HG02588 (cell line): ENCODE measurements around the gene MSI2.
"Not testable (repeated sequence)": the region's sequence is repeated elsewhere in the genome, so short reads cannot be mapped to it uniquely, and the experiment has no call there.

ENCODE experiments used
- ATAC-seq: cut with Tn5 transposase; IDR thresholded peaks from one replicate; pipeline ENCODE4 v1.9.1; 2021; ENCODE audit warnings: mild to moderate bottlenecking, moderate library complexity; ENCODE audit not compliant: unreplicated experiment

MSI2 gene

GRCh38 chr17:57621791-57622190 lies 365.5 kb downstream of the MSI2 start:
- ATAC-seq: not testable (repeated sequence)

DNA sequence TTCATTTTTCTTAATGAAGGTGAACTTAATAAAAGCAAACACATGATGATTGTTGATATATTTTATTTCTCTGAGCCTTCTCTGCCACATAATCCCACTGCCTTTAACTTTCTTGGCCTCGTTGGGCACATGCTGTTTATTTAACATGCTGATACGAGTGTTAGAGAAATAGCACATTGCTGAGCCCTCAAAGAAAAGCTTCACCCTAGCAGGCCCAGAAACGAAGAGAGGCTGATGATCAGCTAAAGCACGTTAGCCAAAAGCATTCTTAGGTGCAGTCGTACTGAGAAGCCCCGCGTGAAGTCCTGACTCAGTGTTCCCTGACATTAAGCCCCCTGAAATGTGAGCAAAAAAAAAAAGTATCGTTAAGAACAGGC lies 366.0 kb downstream of the MSI2 start:
- ATAC-seq: no peak

- peak; percentile 64 for ATAC-seq
Measured at GRCh38 chr17:57622683-57623433, 366.5 kb downstream of the MSI2 start.

- no peak for ATAC-seq
Measured at GRCh38 chr17:57623620-57624019, 367.3 kb downstream of the MSI2 start.

GRCh38 chr17:57624386-57624785 lies 368.1 kb downstream of the MSI2 start:
- ATAC-seq: no peak

DNA sequence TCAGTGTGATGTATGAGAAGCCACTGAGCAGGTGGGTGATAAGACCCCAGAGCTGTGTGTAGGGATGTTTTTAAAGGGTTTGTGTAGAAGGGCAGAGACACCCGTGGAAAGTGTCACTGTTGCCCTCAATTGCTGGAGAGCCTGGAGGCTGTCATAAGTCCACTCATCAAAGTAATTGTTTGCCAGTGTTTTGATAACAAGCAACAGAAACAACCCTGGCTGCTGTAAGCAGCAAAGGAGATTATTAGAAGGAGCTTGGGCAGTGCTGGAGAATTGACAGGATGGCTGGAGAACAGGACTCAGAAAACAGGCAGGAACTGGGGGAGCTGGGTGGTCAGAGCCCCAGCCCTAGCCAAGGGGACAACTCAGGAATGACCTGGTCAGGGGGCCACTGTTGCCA lies 369.2 kb downstream of the MSI2 start:
- ATAC-seq: no peak

- ATAC-seq: no peak
Measured at GRCh38 chr17:57625957-57626356, 369.6 kb downstream of the MSI2 start.

DNA sequence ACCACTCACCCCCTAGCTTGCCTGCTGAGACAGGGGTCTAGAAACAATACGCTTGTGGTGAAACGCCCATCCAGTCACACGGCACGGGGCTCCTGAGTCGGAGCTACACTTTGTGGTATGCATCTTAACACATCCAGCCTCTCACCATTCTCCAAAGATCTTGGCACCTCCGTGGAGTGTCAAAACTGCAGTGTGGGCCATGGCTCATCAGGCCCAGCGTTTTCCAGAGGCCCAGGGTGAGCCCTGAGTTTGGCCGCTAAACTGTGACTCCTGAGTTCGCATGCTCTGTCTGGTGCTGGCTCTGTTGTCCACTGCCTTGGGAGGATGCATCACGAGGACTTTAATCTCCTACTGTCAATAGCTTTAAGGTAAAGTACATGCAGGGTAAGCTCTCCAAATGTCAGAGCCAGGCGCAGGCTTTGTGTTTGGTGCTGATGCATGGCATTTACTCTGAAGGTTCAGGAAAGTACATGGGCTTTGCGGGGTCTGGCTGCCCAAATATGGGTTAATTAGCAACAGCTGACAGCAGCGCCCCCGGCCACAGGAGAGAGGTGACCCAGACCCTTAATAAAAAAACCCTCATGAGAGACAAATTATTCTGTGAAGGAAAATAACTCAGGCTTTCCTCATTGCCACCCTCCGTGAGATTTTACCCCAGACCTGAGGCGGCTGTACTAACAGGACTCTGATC lies 370.3 kb downstream of the MSI2 start:
- ATAC-seq: no peak

DNA sequence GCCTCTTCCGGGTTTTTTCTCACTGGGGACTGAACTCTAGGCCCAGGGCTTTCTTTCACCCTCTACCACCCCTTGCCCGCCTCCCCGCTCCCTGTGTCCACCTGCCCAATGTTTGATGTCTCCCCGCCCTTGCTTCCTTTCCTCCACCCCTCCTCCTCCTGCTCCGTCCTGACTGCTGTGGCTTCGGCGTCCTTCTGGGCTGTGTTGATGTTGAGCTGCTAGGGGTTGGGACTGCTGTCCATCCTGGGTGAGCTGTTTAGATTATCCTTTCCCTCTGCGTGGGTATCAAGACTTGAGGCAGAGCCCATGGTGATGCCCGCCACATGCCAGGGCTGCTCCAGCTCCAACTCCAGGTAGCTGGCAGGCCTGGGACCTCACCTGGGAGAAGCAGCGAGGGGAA lies 371.3 kb downstream of the MSI2 start:
- no peak for ATAC-seq

GRCh38 chr17:57628421-57628820 lies 372.1 kb downstream of the MSI2 start:
- ATAC-seq: no peak

- ATAC-seq: peak; percentile 67
Measured at GRCh38 chr17:57629470-57629869, 373.1 kb downstream of the MSI2 start.

GRCh38 chr17:57629886-57630285 lies 373.6 kb downstream of the MSI2 start:
- no peak for ATAC-seq

DNA sequence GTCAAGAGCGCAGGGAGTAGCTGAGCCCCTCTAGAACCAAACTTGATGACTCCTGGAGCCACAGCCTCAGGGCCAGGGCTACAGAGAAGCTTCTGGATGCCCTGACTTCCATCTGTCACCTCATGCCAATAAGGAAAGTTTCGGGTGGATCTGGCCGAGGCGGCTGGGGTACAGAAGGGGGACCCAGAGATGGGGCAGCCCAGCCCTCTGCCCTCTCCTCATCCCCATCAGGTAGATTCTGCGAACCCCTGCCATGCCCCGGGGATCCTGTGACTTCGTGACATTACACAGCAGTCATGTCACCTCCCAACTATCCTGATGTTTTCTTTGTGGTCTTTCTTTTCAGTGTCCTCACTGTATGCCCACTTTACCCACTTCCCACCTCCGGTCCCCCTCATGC lies 374.4 kb downstream of the MSI2 start:
- no peak for ATAC-seq

DNA sequence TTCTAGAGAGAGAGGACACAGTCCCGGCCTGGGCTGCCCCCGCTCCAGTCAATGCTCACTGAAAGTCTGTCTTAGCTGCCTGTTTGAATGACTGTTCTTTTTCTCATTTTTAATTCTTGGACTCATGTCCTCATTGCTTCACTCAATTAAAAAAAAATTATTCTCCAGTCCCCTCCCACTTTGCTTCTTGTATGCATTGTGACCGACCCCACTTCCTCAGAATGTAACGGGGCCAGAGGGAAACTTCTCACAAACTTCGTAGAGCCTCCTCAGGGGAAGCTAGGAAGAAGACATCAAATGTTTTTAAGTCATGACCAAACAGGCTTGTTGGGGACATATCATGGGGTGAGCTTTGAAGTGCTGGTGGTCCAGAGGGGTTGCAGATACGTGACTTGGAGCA lies 375.5 kb downstream of the MSI2 start:
- no peak for ATAC-seq

GRCh38 chr17:57632294-57632693 lies 376.0 kb downstream of the MSI2 start:
- ATAC-seq: no peak

- ATAC-seq: no peak
Measured at GRCh38 chr17:57633236-57633635, 376.9 kb downstream of the MSI2 start.

DNA sequence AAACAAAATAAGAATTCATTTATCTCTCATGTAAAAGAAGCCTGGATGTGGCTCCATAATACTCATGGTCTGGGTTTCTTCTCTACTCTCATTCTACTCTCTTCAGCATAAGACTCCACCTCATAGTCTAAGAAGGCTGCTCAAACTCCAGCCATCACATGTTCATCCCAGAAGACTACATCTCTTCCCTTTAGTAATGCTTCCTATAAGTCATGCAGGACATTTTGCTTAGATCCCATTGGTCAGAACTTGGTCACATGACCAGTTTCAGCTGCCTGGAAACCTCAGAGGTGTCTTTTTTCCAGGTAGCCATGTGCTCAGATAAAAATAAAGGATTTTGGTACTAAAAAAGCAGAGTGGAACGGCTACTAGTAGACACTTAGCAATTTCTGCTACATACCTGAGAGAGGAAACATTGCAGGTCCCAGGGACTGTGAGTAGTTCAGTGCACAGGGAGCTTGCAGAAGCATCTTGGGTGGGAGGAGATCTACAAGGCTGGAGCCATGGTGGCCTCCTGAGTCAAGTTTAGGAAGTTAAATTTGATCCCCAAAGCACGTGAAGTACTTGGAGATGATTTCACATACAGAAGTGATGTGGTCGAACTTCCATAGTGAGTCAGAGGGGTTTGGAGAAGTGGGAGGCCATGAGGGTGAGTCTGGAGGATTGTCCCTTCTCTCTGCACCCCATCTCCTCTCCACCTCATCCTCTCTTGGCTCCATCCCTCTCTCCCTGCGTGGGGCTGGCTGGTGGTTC lies 378.6 kb downstream of the MSI2 start:
- no peak for ATAC-seq

DNA sequence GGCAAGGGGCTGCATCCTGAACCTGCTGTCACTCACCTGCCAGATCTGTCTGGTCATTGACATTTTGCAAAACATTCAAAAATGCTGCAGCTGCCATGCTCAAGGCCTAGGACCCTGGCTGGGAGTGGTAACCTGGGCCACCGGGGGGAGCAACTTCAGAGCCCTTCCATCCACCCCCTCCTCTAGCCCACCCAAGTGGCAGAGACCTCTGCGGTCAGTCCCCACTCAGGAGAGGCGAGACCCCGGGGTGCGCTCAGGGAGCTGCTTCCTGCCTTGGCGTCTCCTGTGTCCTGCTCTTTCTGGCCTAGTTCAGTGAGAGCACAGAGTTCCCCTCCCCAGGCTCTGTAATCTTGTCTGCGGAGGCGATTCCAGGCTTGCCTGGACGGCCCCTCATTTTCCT lies 380.0 kb downstream of the MSI2 start:
- no peak for ATAC-seq

DNA sequence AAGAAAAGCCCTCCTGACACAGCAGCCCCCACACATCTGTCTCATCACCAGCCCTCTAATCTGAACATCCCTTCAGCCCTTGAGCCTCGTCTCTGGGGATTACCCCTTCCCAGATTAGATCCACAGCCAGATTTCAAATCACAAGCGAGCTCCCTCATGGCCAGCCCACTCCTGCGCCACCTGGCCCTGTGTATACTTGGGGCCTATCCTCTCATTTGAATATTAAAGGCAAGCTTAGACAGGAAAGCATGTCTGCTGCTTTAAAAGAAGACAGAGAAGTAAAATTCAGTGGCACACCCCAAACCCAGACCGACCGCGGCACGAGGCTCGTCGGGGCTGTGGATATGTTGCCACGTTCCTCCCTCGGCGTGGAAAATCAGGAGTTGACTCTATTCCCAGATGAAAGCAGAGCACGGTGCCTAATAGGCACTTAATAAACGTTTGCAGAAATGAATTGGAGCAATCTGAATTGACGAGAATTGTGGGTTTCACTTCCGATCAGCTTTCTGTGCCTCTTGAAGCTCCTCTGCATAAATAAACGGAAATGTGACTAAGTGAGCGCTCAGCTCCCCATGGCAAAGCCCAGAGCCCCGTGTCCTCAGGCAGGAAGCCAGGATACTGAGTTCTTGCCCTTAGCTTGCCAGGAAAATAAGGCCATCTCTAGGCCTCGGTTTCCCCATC lies 380.8 kb downstream of the MSI2 start:
- no peak for ATAC-seq

DNA sequence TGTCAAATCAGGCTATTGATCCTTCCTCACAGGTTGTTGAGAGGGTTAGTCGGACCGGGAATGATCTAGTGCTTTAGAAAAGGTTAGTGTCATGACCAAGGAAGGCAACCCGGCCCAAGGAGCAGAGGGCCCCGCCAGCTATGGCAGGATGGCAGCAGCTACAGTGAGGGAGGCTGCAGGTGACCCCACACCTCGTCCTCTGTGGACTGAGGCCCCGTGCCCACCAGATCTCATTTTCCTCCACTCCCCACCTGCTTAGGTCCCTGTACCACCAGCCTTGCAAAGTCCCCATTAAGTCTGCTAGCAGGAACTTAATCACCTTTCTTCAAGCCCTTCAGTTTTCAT lies 381.3 kb downstream of the MSI2 start:
- no peak for ATAC-seq

DNA sequence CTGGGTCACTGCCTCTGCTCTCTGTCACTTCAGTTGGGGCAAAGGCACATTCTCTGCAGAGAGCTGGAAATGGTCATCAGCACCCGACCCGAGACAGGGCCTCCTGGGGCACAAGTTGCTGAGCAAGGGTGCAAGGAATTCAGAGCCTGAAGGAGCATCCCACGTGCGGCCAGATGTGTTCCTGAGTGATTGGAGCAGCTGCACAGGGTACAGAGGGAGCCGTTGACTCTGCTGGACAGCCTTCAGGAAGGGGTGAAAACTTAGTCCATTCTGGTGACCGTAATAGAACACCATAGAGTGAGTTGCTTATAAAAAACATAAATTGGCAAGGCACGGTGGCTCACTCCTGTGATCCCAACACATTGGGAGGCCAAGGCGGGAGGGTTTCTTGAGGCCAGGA lies 382.0 kb downstream of the MSI2 start:
- ATAC-seq: no peak
